ACC112 (cell line): ENCODE results near the gene GP9.
"Not testable (repeated sequence)": the region's sequence is repeated elsewhere in the genome, so short reads cannot be mapped to it uniquely, and the experiment has no call there.

ENCODE experiments used
- H2AFZ ChIP-seq: fragments of 200-600 bp; sonication (generic); one replicate; pipeline ENCODE4 v1.6.0; 2017; ENCODE audit warnings: antibody characterized with exemption, low read length; ENCODE audit not compliant: unreplicated experiment
- H3K27ac ChIP-seq: fragments of 200-600 bp; sonication (generic); 2 replicates; pipeline ENCODE4 v1.5.1; 2014; ENCODE audit warnings: low read depth, mild to moderate bottlenecking, antibody characterized with exemption, low read length, moderate library complexity
- H3K27me3 ChIP-seq: fragments of 200-600 bp; sonication (generic); 2 replicates; pipeline ENCODE4 v1.6.1; 2014; ENCODE audit warnings: mild to moderate bottlenecking, antibody characterized with exemption, low read length, moderate library complexity, mixed read lengths; ENCODE audit not compliant: insufficient read depth
- H3K36me3 ChIP-seq: fragments of 200-600 bp; sonication (generic); 2 replicates; pipeline ENCODE4 v1.6.1; 2016; ENCODE audit warnings: mild to moderate bottlenecking, antibody characterized with exemption, low read length, moderate library complexity, mixed read lengths; ENCODE audit not compliant: insufficient read depth
- H3K4me1 ChIP-seq: fragments of 200-600 bp; sonication (generic); one replicate; pipeline ENCODE4 v1.6.1; 2016; ENCODE audit warnings: low read length, mixed read lengths; ENCODE audit not compliant: insufficient read depth, unreplicated experiment, control insufficient read depth
- H3K4me3 ChIP-seq: fragments of 200-600 bp; sonication (generic); 2 replicates; pipeline ENCODE4 v1.5.1; 2014; ENCODE audit warnings: mild to moderate bottlenecking, low read depth, low read length
- H3K79me2 ChIP-seq: fragments of 200-600 bp; sonication (generic); one replicate; pipeline ENCODE4 v1.6.0; 2016; ENCODE audit warnings: low read length; ENCODE audit not compliant: control insufficient read depth, unreplicated experiment, insufficient read depth

GP9 gene

GRCh38 chr3:129103296-129103695, 42.7 kb downstream of the GP9 start:
- H3K79me2 ChIP-seq: peaks cover 10% of the 10 kb centered on the region
- H3K4me3 ChIP-seq: no peak overlapping the region
- H3K27ac ChIP-seq: no peak overlapping the region
- peaks cover under 1% of the 10 kb centered on the region; the same call in 1 of the 2 replicates for H3K36me3 ChIP-seq
- no peaks in the 10 kb centered on the region for H3K4me1 ChIP-seq
- no peaks in the 10 kb centered on the region for H3K27me3 ChIP-seq
- H2AFZ ChIP-seq: no peak overlapping the region

GRCh38 chr3:129104051-129104450, 43.5 kb downstream of the GP9 start:
- no peaks in the 10 kb centered on the region for H3K36me3 ChIP-seq
- H3K4me1 ChIP-seq: no peaks in the 10 kb centered on the region
- no peaks in the 10 kb centered on the region for H3K27me3 ChIP-seq
- no peak overlapping the region for H2AFZ ChIP-seq
- H3K4me3 ChIP-seq: no peak overlapping the region
- peaks cover 13% of the 10 kb centered on the region for H3K79me2 ChIP-seq
- H3K27ac ChIP-seq: no peak overlapping the region

GRCh38 chr3:129104498-129105079, 44.0 kb downstream of the GP9 start:
- peaks cover 13% of the 10 kb centered on the region for H3K79me2 ChIP-seq
- H3K27ac ChIP-seq: no peak overlapping the region
- no peak overlapping the region for H2AFZ ChIP-seq
- H3K27me3 ChIP-seq: no peaks in the 10 kb centered on the region
- no peak overlapping the region for H3K4me3 ChIP-seq
- no peaks in the 10 kb centered on the region for H3K36me3 ChIP-seq
- no peaks in the 10 kb centered on the region for H3K4me1 ChIP-seq

- no peak overlapping the region for H3K27ac ChIP-seq
- peaks cover 9% of the 10 kb centered on the region for H3K79me2 ChIP-seq
- H2AFZ ChIP-seq: no peak overlapping the region
- no peaks in the 10 kb centered on the region for H3K36me3 ChIP-seq
- no peaks in the 10 kb centered on the region for H3K4me1 ChIP-seq
- no peaks in the 10 kb centered on the region for H3K27me3 ChIP-seq
- H3K4me3 ChIP-seq: no peak overlapping the region
Measured at GRCh38 chr3:129105862-129106261, 45.3 kb downstream of the GP9 start.

- peaks cover 9% of the 10 kb centered on the region for H3K79me2 ChIP-seq
- H3K36me3 ChIP-seq: no peaks in the 10 kb centered on the region
- H2AFZ ChIP-seq: no peak overlapping the region
- H3K4me1 ChIP-seq: no peaks in the 10 kb centered on the region
- H3K27me3 ChIP-seq: no peaks in the 10 kb centered on the region
- no peak overlapping the region for H3K27ac ChIP-seq
- H3K4me3 ChIP-seq: no peak overlapping the region
Measured at GRCh38 chr3:129106320-129106719, 45.7 kb downstream of the GP9 start.

- no peaks in the 10 kb centered on the region for H3K4me1 ChIP-seq
- H3K36me3 ChIP-seq: no peaks in the 10 kb centered on the region
- no peak overlapping the region for H2AFZ ChIP-seq
- no peaks in the 10 kb centered on the region for H3K27me3 ChIP-seq
- no peak overlapping the region for H3K4me3 ChIP-seq
- H3K79me2 ChIP-seq: peaks cover 9% of the 10 kb centered on the region
- no peak overlapping the region for H3K27ac ChIP-seq
Measured at GRCh38 chr3:129106866-129107565, 46.4 kb downstream of the GP9 start.

- no peak overlapping the region for H3K27ac ChIP-seq
- H2AFZ ChIP-seq: no peak overlapping the region
- H3K4me1 ChIP-seq: no peaks in the 10 kb centered on the region
- H3K27me3 ChIP-seq: no peaks in the 10 kb centered on the region
- no peak overlapping the region for H3K4me3 ChIP-seq
- no peaks in the 10 kb centered on the region for H3K36me3 ChIP-seq
- H3K79me2 ChIP-seq: peaks cover 13% of the 10 kb centered on the region
Measured at GRCh38 chr3:129107793-129108192, 47.2 kb downstream of the GP9 start.

- not testable (repeated sequence) for H3K27me3 ChIP-seq, H2AFZ ChIP-seq, H3K4me1 ChIP-seq, H3K4me3 ChIP-seq, H3K27ac ChIP-seq, H3K36me3 ChIP-seq
- H3K79me2 ChIP-seq: peaks cover 32% of the 10 kb centered on the region
Measured at GRCh38 chr3:129111076-129111780, 50.6 kb downstream of the GP9 start.
